ENCODE measurements around the gene GON4L.

GRCh38 chr1:155816351-155816750 is 40.7 kb downstream of the GON4L start:
- TF ChIP-seq CTCF (tag by site-specific recombination; IDR thresholded peaks at IDR 0.05) (no peak), ZNF768 (tag by site-specific recombination; IDR thresholded peaks at IDR 0.05) (no peak), YY1 (tag by site-specific recombination; IDR thresholded peaks at IDR 0.05) (no peak), ATF2 (tag by site-specific recombination; IDR thresholded peaks at IDR 0.05; ENCODE audit: low read depth) (no peak), HOXA7 (CRISPR knock-in tag; IDR thresholded peaks at IDR 0.05; ENCODE audit: borderline replicate concordance) (no peak), PATZ1 (tag by site-specific recombination; IDR thresholded peaks at IDR 0.05) (no peak), ZBTB17 (tag by site-specific recombination; IDR thresholded peaks at IDR 0.05) (no peak)

Measured in HEK293 (cell line).